K562 (cell line): ENCODE data around the gene SPACA9. TPM values are rescaled to one million over a fixed set of nuclear protein-coding genes. Genes with fewer than 3 reads are reported as not detected.

Experiments
- ATAC-seq: fragments of 200-7000 bp; cut with Tn5 transposase; 3 replicates; pipeline ENCODE4 v1.9.1; 2020; ENCODE audit warnings: moderate library complexity
- BruUV-seq: library from RNA; stranded (reverse); fragments of 400-500 nt; replicated peaks from 2 replicates; lab custom pipeline; 2021; lab: Mats Ljungman, UMichigan
- CTCF ChIA-PET: fragments of 300-600 bp; formaldehyde crosslinking; extraction: SDS; loops from one replicate; lab custom pipeline; 2021; ENCODE audit warnings: low intra/inter-chr PET ratio; lab: Yijun Ruan, JAX
- POLR2A ChIA-PET: fragments of 300-600, 350-650 bp; sonication (Branson Sonifier 250); formaldehyde crosslinking; extraction: SDS; loops from one replicate; lab custom pipeline; 2021; ENCODE audit warnings: antibody characterized with exemption, inconsistent platforms; lab: Yijun Ruan, JAX
- DNase-seq, 4 experiments: peaks; one replicate each; pipeline versions ENCODE4 v3.0.0 to v3.0.0-alpha.2; 2011 to 2018; ENCODE audit warnings: low spot score in 3 of 4, mixed read lengths in 3 of 4; ENCODE audit errors: extremely low read depth in 1 of 4
- FAIRE-seq: peaks from 2 replicates; lab custom pipeline; 2011; peaks lifted over from hg19 to GRCh38; lab: Jason Lieb, UNC
- H2AFZ ChIP-seq: 2 replicates; pipeline ENCODE4 v1.6.0; 2011; ENCODE audit warnings: low read depth, low read length, control low read depth, inconsistent platforms
- H3K27ac ChIP-seq: fragments of 200-600 bp; 3 replicates; pipeline ENCODE4 v1.8.0; 2011; ENCODE audit warnings: low read depth, mild to moderate bottlenecking, control low read depth, inconsistent platforms, low read length, moderate library complexity, mixed read lengths; ENCODE audit errors: extremely low read depth
- H3K27me3 ChIP-seq, 2 experiments: fragments of 300-600 bp in 1 of 2; 2 replicates in 1 of 2; 3 replicates in 1 of 2; pipeline versions ENCODE4 v1.6.0 to v1.8.0; 2011; ENCODE audit warnings: inconsistent platforms in 2 of 2, low read length in 2 of 2, mild to moderate bottlenecking in 1 of 2, mixed read lengths in 1 of 2, moderate library complexity in 1 of 2; ENCODE audit not compliant: control insufficient read depth in 2 of 2, insufficient read depth in 2 of 2
- H3K36me3 ChIP-seq: fragments of 300-600 bp; 3 replicates; pipeline ENCODE4 v1.8.0; 2011; ENCODE audit warnings: mild to moderate bottlenecking, low read length, inconsistent platforms; ENCODE audit not compliant: control insufficient read depth, insufficient read depth
- H3K4me1 ChIP-seq, 2 experiments: fragments of 200-600 bp in 1 of 2; replicated peaks in 1 of 2; 2 replicates in 1 of 2; 3 replicates in 1 of 2; pipeline versions ENCODE4 v1.5.1 to v1.8.0; 2011; ENCODE audit warnings: inconsistent platforms in 2 of 2, low read length in 2 of 2, mild to moderate bottlenecking in 1 of 2, mixed read lengths in 1 of 2, moderate library complexity in 1 of 2; ENCODE audit not compliant: control insufficient read depth in 2 of 2, insufficient read depth in 2 of 2
- H3K4me2 ChIP-seq: 2 replicates; pipeline ENCODE4 v1.6.1; 2011; ENCODE audit warnings: low read length, control low read depth, inconsistent platforms, mixed read lengths; ENCODE audit not compliant: insufficient read depth
- H3K4me3 ChIP-seq: fragments of 200-600 bp; sonication (generic), shearing (Covaris generic); 2 replicates; pipeline ENCODE4 v1.5.1; 2016; ENCODE audit warnings: control low read depth, inconsistent platforms
- H3K79me2 ChIP-seq: fragments of 200-600 bp; 3 replicates; pipeline ENCODE4 v1.8.0; 2011; ENCODE audit warnings: low read length, inconsistent platforms; ENCODE audit not compliant: control insufficient read depth, insufficient read depth
- H3K9ac ChIP-seq, 2 experiments: 2 replicates each; pipeline versions ENCODE4 v1.6.0 to v1.6.1; 2011; ENCODE audit warnings: low read depth in 2 of 2, low read length in 2 of 2, control low read depth in 1 of 2, inconsistent platforms in 1 of 2, mild to moderate bottlenecking in 1 of 2, mixed read lengths in 1 of 2; ENCODE audit not compliant: insufficient read depth in 1 of 2
- H3K9me1 ChIP-seq: one replicate; pipeline ENCODE4 v1.6.0; 2011; ENCODE audit warnings: inconsistent platforms, mild to moderate bottlenecking, low read length, moderate library complexity; ENCODE audit not compliant: control insufficient read depth, insufficient read depth
- H3K9me3 ChIP-seq: replicated peaks from 2 replicates; pipeline ENCODE4 v1.5.1; 2011; ENCODE audit warnings: low read depth, low read length, inconsistent platforms; ENCODE audit not compliant: control insufficient read depth, insufficient read depth
- H4K20me1 ChIP-seq: replicated peaks from 2 replicates; pipeline ENCODE4 v1.6.1; 2011; ENCODE audit warnings: low read length, inconsistent platforms, mixed read lengths; ENCODE audit not compliant: control insufficient read depth, insufficient read depth
- ATF6 ChIP-seq: sonication (generic); formaldehyde crosslinking; IDR thresholded peaks from 2 replicates; pipeline ENCODE4 v1.4.0; 2020; ENCODE audit warnings: mild to moderate bottlenecking, missing genetic modification reagents
- BACH1 ChIP-seq: fragments of 200-800 bp; sonication (Bioruptor generic); IDR thresholded peaks from 2 replicates; pipeline ENCODE4 v1.6.1; 2016; ENCODE audit warnings: missing genetic modification characterization, missing compliant biosample characterization
- MAFK ChIP-seq: IDR thresholded peaks from 2 replicates; pipeline ENCODE4 v1.6.1; 2011; ENCODE audit warnings: low read length, improper control_type of control experiment
- NFRKB ChIP-seq: fragments of 450-650 bp; IDR thresholded peaks from 2 replicates; pipeline ENCODE4 v1.6.1; 2016; ENCODE audit warnings: low read depth
- RHOXF2B ChIP-seq: fragments of 250-450 bp; sonication (Bioruptor Pico); conservative IDR thresholded peaks from 2 replicates; pipeline ENCODE4 v1.5.1; 2021
- TAF9B ChIP-seq: fragments of 450-650 bp; IDR thresholded peaks from 2 replicates; pipeline ENCODE4 v1.6.1; 2018; ENCODE audit warnings: mild to moderate bottlenecking; ENCODE audit not compliant: partially characterized antibody
- ZNF589 ChIP-seq: fragments of 200-800 bp; sonication (Bioruptor generic); IDR thresholded peaks from 2 replicates; pipeline ENCODE4 v1.6.1; 2016; ENCODE audit warnings: low read depth, missing genetic modification characterization, missing compliant biosample characterization
- WGBS: fragments of 100-300 bp; shearing (Covaris generic); methylation state at CpG from one replicate; pipeline ENCODE4 v1.1.6; 2016; ENCODE audit warnings: low coverage, mixed read lengths; ENCODE audit not compliant: insufficient coverage; ENCODE audit errors: missing lambda C conversion rate; 5-methylcytosine and 5-hydroxymethylcytosine counted together
- in situ Hi-C: fragments of 300-500 bp; cut with MboI; formaldehyde crosslinking; loops from 4 replicates; pipeline ENCODE4 v1.15.0; 2018; ENCODE audit warnings: inconsistent platforms, mixed read lengths
- intact Hi-C: fragments of 100-400 bp; cut with micrococcal nuclease; formaldehyde crosslinking; loops from 2 replicates; pipeline ENCODE4 v1.14.2; 2022
- polyA plus RNA-seq, 8 experiments: library from polyadenylated mRNA; depleted of rRNA in 4 of 8; stranded (reverse) in 5 of 8; unstranded in 3 of 8; fragments of >200 nt; fragmentation: Nextera tagmentation in 2 of 8; fragmentation: Illumina TruSeq in 1 of 8; extraction: Ambion mirVana in 2 of 8; extraction: Trizol in 1 of 8; gene quantifications; 2 replicates each; pipeline versions ENCODE4 v1.2.1 to v1.2.3, GENCODE V29; 2011 to 2014; ENCODE audit warnings: inconsistent platforms in 1 of 8, missing spikeins in 1 of 8
- total RNA-seq, 7 experiments: library from RNA; depleted of rRNA in 6 of 7; stranded (reverse); fragments of >200 nt in 6 of 7; fragmentation: Illumina TruSeq in 2 of 7; extraction: Trizol in 2 of 7; gene quantifications; 2 replicates each; pipeline versions ENCODE4 v1.2.1 to v1.2.3, GENCODE V29; 2011 to 2021; ENCODE audit warnings: low replicate concordance in 1 of 7

Gene SPACA9
- total and polyA plus RNA-seq, 9 of the 15 experiments (the other 6 are each of a cell fraction or from before 2014, with no cell fraction given) = 0.06 to 0.51 (median 0.36) TPM

- H2AFZ ChIP-seq = no peak overlapping the region
- TF ChIP-seq RHOXF2B (CRISPR knock-in tag) = no peak
- no peak for TF ChIP-seq MAFK
- no peak for TF ChIP-seq TAF9B
- TF ChIP-seq ZNF589 (CRISPR knock-in tag) = no peak
- no peak for TF ChIP-seq BACH1 (tag)
- TF ChIP-seq ATF6 = no peak
- no peak for TF ChIP-seq NFRKB
- in situ Hi-C loops (no loop called here), intact Hi-C loops (loop anchor here (2.0 kb wide), 1 partner anchor 45 kb away; no protein-coding TSS in a partner anchor)
- no peak overlapping the region for H3K27ac ChIP-seq
- POLR2A ChIA-PET = interaction anchor here (0.6 to 1.7 kb wide), 3 partner anchors 9 to 26 kb away, joined by 3 to 8 read pairs (median 4); no protein-coding TSS in a partner anchor
- H3K4me2 ChIP-seq = no peak overlapping the region
- no peak overlapping the region for H3K9ac ChIP-seq
- H3K9me1 ChIP-seq = no peaks in the 10 kb centered on the region
- no peak overlapping the region for H3K4me3 ChIP-seq
- no peak for FAIRE-seq
- H3K79me2 ChIP-seq = no peaks in the 10 kb centered on the region
- no peak for DNase-seq
- H3K4me1 ChIP-seq = no peaks in the 10 kb centered on the region; a peak in 1 of 5 replicates
- 2% methylated on average over 16 of the region's 16 CpGs for WGBS
- H3K36me3 ChIP-seq = no peaks in the 10 kb centered on the region
- 0 out of 2 replicates have a peak, but pooled peaks cover 6% of the 10 kb centered on the region for H4K20me1 ChIP-seq
- no peak for ATAC-seq
- no TSS peak for BruUV-seq
- no peaks in the 10 kb centered on the region for H3K9me3 ChIP-seq
- peaks cover 52 to 68% of the 10 kb centered on the region in 2 experiments for H3K27me3 ChIP-seq
- CTCF ChIA-PET = interaction anchor here (0.6 kb wide), 1 partner anchor 408 kb away, joined by 7 read pairs; no protein-coding TSS in a partner anchor
These were observed 41.0 kb upstream of the SPACA9 start for GRCh38 chr9:132837501-132838286.
